Neural crest cell (in vitro differentiated cells): Measurements from ENCODE around the gene RGS5. TPM values are rescaled to one million over a fixed set of nuclear protein-coding genes. Genes with fewer than 3 reads are reported as not detected.
"Not testable (repeated sequence)": the region's sequence is repeated elsewhere in the genome, so short reads cannot be mapped to it uniquely, and the experiment has no call there.

Source experiments
- DNase-seq: peaks from one replicate; pipeline ENCODE4 v3.0.0; 2021; ENCODE audit warnings: low read depth, mixed read lengths, low spot score
- H3K27ac Mint-ChIP-seq: one replicate; pipeline ENCODE4 v1.8.0; 2021; ENCODE audit warnings: mild to moderate bottlenecking, mixed read lengths; ENCODE audit not compliant: unreplicated experiment
- H3K27me3 Mint-ChIP-seq: 2 replicates; pipeline ENCODE4 v1.8.0; 2021; ENCODE audit warnings: low read depth, mild to moderate bottlenecking, mixed read lengths
- H3K36me3 Mint-ChIP-seq: 2 replicates; pipeline ENCODE4 v1.8.0; 2021; ENCODE audit warnings: low read depth, mild to moderate bottlenecking, mixed read lengths
- H3K4me1 Mint-ChIP-seq: 2 replicates; pipeline ENCODE4 v1.8.0; 2021; ENCODE audit warnings: mixed read lengths
- H3K4me3 Mint-ChIP-seq: one replicate; pipeline ENCODE4 v1.8.0; 2021; ENCODE audit warnings: mild to moderate bottlenecking, mixed read lengths
- H3K9me3 Mint-ChIP-seq: 2 replicates; pipeline ENCODE4 v1.8.0; 2021; ENCODE audit warnings: mixed read lengths
- long read RNA-seq: library from polyadenylated mRNA; unstranded; transcript quantifications from one replicate; pipeline ENCODE4 v2.0.0, GENCODE V29; 2020
- total RNA-seq: library from RNA; stranded (reverse); gene quantifications from 2 replicates; pipeline ENCODE4 v1.2.1, GENCODE V29; 2021
- TF ChIP-seq, protein P1 (sequence below): fragments of 200-600 bp; sonication (generic); conservative IDR thresholded peaks from 2 replicates; pipeline ENCODE4 v1.5.0; 2021; ENCODE audit warnings: antibody characterized with exemption, mild to moderate bottlenecking

The RGS5 gene
- total RNA-seq, result 2.8 and 4.5 TPM in 2 replicates
- long read RNA-seq, full-length matches to known transcripts, result 1 of 6 reads
- long read RNA-seq, partial matches to known transcripts, result 0 of 6 reads
- long read RNA-seq, other reads (novel, unspliced or antisense), result 5 of 6 reads

DNA sequence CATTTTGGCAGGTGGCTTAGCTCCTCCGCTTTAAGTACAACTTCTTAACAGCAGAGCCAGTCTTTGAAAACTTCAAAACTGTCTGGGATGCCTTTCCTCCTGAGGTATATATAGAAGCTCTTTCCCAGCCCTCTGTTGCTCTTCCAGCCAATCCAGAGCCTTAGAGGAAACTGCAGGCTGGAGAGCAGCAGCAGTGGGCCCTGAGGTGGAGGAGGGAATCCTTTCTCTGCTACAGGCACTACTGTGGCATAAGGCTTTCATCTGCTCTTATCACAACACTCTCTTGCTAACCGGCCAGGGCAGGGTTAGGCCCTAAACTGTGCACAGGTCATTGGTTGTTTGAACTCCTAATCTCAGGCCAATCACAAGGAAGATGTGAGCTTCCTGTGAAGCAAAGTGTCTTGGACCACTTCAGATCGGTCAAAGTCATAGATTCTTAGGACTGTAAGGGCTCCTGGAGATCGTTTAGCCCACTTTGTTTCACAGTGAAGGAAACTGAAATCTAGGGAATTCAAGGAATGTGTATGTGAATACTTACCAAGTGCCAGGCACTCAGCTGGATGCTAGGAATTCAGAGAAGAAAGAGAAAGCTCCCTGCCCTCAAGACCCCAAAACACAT lies at the start of gene RGS5:
TSS of gene RGS5 (minus strand) at position 84 of the 619 bp plus-strand sequence. CDS start at position 3, 81 bp downstream.
- H3K36me3 Mint-ChIP-seq, result no peaks in the 10 kb centered on the region
- TF ChIP-seq, protein P1, sequence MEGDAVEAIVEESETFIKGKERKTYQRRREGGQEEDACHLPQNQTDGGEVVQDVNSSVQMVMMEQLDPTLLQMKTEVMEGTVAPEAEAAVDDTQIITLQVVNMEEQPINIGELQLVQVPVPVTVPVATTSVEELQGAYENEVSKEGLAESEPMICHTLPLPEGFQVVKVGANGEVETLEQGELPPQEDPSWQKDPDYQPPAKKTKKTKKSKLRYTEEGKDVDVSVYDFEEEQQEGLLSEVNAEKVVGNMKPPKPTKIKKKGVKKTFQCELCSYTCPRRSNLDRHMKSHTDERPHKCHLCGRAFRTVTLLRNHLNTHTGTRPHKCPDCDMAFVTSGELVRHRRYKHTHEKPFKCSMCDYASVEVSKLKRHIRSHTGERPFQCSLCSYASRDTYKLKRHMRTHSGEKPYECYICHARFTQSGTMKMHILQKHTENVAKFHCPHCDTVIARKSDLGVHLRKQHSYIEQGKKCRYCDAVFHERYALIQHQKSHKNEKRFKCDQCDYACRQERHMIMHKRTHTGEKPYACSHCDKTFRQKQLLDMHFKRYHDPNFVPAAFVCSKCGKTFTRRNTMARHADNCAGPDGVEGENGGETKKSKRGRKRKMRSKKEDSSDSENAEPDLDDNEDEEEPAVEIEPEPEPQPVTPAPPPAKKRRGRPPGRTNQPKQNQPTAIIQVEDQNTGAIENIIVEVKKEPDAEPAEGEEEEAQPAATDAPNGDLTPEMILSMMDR, result no peak

DNA sequence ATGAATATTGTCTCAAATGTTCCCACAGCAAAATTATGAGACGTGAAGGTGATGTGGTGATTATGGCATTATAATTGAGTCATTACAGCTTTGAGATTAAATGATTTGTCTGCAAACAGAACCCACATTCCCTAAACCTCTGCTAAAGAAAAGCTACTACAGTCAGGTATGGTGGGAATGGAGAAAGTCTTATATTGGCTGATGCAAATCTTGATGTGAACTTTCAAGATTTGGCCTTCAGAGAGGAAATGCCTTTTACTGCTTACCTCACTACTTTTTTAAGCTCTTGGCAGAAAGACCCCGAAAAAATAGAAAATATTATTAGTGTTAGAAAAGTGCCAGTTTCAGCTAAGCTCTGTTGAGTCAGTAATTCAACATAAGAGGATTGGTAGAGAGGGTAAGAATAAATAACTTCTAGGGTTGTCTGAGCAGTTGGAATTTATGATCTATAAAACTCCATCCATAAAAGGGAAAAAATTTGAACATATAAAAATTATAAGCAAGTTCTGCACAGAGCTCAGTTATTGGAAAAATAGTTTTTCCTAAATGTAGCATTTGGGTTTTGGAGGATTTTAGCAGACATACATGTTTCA lies 47.8 kb upstream of the RGS5 start:
- no peak overlapping the region for H3K4me3 Mint-ChIP-seq
- no peaks in the 10 kb centered on the region for H3K36me3 Mint-ChIP-seq
- H3K27ac Mint-ChIP-seq, result no peak overlapping the region
- H3K9me3 Mint-ChIP-seq, result no peaks in the 10 kb centered on the region
- no peak for DNase-seq
- H3K4me1 Mint-ChIP-seq, result no peaks in the 10 kb centered on the region
- TF ChIP-seq, protein P1, result no peak
- H3K27me3 Mint-ChIP-seq, result no peaks in the 10 kb centered on the region

More for the DNA sequence above, at the start of gene RGS5:
- no peak for DNase-seq
- Mint-ChIP-seq H3K27me3 (no peaks in the 10 kb centered on the region), H3K4me1 (peaks cover 14% of the 10 kb centered on the region), H3K27ac (peak within 1 kb of the TSS; percentile 14), H3K4me3 (no peak within 1 kb of the TSS), H3K9me3 (no peaks in the 10 kb centered on the region)

GRCh38 chr1:163248064-163248463 lies 45.3 kb upstream of the RGS5 start:
- Mint-ChIP-seq H3K4me1 (no peaks in the 10 kb centered on the region), H3K9me3 (no peaks in the 10 kb centered on the region), H3K27me3 (no peaks in the 10 kb centered on the region), H3K36me3 (peaks cover under 1% of the 10 kb centered on the region), H3K4me3 (no peak overlapping the region), H3K27ac (no peak overlapping the region)
- DNase-seq, result no peak
- TF ChIP-seq, protein P1, result no peak

- DNase-seq, H3K4me1 Mint-ChIP-seq, H3K27me3 Mint-ChIP-seq, H3K9me3 Mint-ChIP-seq, H3K36me3 Mint-ChIP-seq, H3K4me3 Mint-ChIP-seq, H3K27ac Mint-ChIP-seq: not testable (repeated sequence)
Observed at GRCh38 chr1:163244648-163245047, 41.9 kb upstream of the RGS5 start.

DNA sequence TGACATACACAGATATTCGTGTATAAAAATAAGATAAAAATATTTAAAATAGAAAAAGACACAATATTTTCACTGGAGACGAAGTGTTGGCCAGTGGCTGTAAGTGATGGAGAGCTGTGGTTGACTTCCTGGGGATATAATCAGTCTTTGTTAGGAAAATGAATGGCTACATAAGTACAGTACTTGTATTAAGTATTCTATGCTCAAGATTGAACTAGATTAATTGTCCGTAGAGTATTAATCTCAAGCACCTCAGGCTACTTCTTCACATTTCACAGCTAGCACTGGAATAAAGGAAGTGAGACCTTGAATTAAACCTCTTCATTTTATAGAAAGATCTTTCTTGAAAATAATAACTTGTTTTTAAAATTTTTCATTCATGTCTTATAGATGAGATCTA lies 39.0 kb upstream of the RGS5 start:
- no peaks in the 10 kb centered on the region for H3K4me1 Mint-ChIP-seq
- H3K27ac Mint-ChIP-seq, result no peak overlapping the region
- H3K27me3 Mint-ChIP-seq, result no peaks in the 10 kb centered on the region
- TF ChIP-seq, protein P1, result no peak
- peaks cover 2% of the 10 kb centered on the region for H3K36me3 Mint-ChIP-seq
- H3K4me3 Mint-ChIP-seq, result no peak overlapping the region
- no peaks in the 10 kb centered on the region for H3K9me3 Mint-ChIP-seq
- DNase-seq, result no peak

DNA sequence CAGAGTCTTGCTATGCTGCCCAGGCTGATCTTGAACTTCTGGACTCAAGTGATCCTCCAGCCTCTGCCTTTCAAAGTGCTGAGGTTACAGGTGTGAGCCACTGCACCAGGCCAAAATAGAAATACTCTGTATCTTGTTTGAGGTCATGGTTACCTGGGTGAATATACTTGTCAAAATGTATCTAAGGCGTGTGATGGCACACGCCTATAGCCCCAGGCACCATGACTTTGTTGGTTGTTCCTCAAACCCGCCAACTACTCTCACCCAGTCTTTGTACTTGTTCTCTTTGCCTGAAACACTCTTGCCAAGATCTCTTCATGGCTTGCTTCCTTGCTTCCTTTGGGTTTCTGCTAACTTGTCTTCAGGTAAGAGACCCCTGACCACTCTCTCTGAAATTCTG lies 38.0 kb upstream of the RGS5 start:
- DNase-seq, result no peak
- TF ChIP-seq, protein P1, result no peak
- Mint-ChIP-seq H3K27ac (no peak overlapping the region), H3K4me1 (no peaks in the 10 kb centered on the region), H3K27me3 (no peaks in the 10 kb centered on the region), H3K9me3 (no peaks in the 10 kb centered on the region), H3K36me3 (peaks cover 2% of the 10 kb centered on the region), H3K4me3 (no peak overlapping the region)

DNA sequence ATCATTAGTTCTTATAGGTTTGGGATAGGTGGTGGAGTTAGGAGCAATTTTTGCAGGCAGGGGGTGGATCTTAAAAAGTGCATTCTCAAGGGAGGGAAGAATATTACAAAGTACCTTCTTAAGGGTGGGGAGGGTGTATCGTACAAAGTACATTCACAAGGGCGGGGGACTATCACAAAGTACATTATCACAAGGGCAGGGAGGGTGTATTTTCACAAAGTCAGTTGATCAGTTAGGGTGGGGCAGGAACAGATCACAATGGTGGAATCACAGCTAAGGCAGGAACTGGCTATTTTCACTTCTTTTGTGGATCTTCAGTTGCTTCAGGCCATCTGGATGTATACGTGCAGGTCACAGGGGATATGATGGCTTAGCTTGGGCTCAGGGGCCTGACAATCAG lies 30.9 kb upstream of the RGS5 start:
- H3K4me1 Mint-ChIP-seq, H3K9me3 Mint-ChIP-seq, H3K27ac Mint-ChIP-seq, H3K4me3 Mint-ChIP-seq, DNase-seq, H3K36me3 Mint-ChIP-seq, H3K27me3 Mint-ChIP-seq: not testable (repeated sequence)
